ENCODE data around the gene CX3CR1.
"Not testable (repeated sequence)": the region's sequence is repeated elsewhere in the genome, so short reads cannot be mapped to it uniquely, and the experiment has no call there.

The CX3CR1 gene

DNA sequence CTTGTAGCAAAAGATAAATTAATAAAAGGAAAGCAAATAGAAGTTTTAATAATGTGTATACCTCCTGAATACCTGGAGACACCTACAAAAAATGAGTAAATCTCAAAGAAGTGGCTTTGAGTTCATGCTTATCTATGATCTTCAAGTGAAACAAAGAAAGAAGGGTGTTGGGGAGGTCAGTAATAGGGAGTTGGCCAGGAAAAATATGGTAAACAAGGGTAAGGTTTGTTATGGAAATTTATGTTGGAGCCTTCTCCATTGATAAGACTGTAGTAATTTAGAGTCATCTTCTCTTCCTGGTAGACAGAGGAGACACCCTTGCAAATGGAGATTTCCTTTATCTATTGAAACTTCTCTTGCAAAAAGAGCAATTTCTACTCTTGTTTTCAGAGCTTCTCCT lies 43.1 kb upstream of the CX3CR1 start:
- DNase-seq (ENCODE audit: low spot score): no peak
- TF ChIP-seq, protein P1, sequence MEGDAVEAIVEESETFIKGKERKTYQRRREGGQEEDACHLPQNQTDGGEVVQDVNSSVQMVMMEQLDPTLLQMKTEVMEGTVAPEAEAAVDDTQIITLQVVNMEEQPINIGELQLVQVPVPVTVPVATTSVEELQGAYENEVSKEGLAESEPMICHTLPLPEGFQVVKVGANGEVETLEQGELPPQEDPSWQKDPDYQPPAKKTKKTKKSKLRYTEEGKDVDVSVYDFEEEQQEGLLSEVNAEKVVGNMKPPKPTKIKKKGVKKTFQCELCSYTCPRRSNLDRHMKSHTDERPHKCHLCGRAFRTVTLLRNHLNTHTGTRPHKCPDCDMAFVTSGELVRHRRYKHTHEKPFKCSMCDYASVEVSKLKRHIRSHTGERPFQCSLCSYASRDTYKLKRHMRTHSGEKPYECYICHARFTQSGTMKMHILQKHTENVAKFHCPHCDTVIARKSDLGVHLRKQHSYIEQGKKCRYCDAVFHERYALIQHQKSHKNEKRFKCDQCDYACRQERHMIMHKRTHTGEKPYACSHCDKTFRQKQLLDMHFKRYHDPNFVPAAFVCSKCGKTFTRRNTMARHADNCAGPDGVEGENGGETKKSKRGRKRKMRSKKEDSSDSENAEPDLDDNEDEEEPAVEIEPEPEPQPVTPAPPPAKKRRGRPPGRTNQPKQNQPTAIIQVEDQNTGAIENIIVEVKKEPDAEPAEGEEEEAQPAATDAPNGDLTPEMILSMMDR (IDR thresholded peaks at IDR 0.05; ENCODE audit: extremely low read depth, missing control alignments): no peak

DNA sequence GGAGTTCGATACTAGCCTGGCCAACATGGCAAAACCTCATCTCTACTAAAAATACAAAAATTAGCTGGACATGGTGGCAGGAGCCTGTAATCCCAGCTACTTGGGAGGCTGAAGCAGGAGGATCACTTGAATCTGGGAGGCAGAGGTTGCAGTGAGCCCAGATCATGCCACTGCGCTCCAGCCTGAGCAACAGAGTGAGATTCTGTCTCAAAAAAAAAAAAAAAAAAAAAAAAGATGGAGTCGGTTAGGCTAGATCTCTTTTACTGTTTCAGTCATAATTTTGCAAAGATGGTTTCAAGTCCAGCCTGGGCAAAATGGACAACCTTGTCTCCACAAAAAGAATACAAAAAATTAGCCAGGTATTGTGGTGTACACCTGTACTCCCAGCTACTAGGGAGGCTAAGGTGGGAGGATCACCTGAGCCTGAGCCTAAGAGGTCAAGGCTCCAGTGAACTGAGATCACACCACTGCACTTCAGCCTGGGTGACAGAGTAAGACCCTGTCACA lies 42.4 kb upstream of the CX3CR1 start:
- not testable (repeated sequence) for DNase-seq (ENCODE audit: low spot score)

DNA sequence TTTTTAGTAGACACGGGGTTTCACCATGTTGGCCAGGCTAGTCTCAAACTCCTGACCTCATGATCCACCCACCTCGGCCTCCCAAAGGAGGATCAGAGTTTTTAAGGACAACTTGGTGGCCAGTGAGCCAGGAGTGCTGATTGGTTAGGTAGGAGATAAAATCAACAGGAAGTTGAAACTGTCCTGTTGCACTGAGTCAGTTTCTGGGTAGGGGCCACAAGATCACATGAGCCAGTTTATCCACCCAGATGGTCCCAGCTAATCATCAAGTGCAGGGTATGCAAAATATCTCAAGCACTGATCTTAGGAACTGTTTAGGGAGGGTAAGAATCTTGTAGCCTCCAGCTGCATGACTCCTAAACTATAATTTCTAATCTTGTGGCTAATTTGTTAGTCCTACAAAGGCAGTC lies 41.7 kb upstream of the CX3CR1 start:
- not testable (repeated sequence) for DNase-seq (ENCODE audit: low spot score)

DNA sequence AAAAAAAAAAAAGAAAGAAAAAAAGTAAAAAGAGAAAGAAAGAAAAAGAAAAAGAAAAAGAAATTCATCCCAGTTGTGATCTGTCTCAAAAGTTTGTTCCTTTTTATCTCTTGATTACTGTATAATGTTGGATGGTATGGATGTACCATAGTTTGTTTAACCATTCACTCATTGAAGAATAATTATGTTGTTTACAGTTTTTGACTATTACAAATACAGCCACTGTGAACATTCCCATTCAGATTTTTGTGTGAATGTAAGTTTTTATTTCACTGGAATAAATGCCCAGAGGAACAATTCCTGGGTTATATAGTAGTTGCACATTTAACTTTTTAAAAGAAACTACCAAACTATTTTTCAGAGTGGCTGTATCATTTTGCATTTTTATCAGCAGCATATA lies 39.4 kb upstream of the CX3CR1 start:
- DNase-seq (ENCODE audit: low spot score): no peak
- TF ChIP-seq, protein P1 (IDR thresholded peaks at IDR 0.05; ENCODE audit: extremely low read depth, missing control alignments): no peak

GRCh38 chr3:39318301-39318700 lies 38.5 kb upstream of the CX3CR1 start:
- DNase-seq (ENCODE audit: low spot score): no peak
- TF ChIP-seq, protein P1 (IDR thresholded peaks at IDR 0.05; ENCODE audit: extremely low read depth, missing control alignments): no peak

DNA sequence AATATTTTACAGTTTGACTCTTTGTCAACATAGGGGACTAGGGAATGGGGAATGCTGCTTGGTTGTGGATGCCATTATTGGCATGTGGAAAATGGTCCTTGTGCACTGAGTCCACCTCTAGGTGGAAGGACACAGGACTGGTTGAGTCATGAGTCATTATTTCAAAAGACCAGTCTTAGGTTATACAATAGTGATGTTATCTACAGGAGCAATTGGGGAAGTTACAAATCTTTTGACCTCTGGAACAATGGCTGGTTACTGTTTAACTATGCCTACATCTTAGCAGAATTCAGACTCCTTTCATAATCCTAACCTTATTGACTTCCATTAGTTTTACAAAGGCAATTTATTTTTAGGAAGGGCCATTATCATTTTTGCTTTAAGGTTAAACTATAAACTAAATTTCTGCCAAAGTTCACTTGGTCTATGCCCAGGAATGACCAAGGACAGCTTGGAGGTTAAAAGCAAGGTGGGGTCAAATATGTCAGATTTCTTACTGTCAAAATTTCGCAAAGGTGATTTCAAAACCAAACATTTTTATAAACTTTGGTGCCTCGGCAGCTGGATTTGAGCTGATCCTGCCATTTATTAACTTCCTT lies 37.8 kb upstream of the CX3CR1 start:
- DNase-seq (ENCODE audit: low spot score): no peak
- TF ChIP-seq, protein P1 (IDR thresholded peaks at IDR 0.05; ENCODE audit: extremely low read depth, missing control alignments): no peak

- TF ChIP-seq, protein P1 (IDR thresholded peaks at IDR 0.05; ENCODE audit: extremely low read depth, missing control alignments): no peak
- DNase-seq (ENCODE audit: low spot score): no peak
These were observed 35.6 kb upstream of the CX3CR1 start for GRCh38 chr3:39315420-39315819.

DNA sequence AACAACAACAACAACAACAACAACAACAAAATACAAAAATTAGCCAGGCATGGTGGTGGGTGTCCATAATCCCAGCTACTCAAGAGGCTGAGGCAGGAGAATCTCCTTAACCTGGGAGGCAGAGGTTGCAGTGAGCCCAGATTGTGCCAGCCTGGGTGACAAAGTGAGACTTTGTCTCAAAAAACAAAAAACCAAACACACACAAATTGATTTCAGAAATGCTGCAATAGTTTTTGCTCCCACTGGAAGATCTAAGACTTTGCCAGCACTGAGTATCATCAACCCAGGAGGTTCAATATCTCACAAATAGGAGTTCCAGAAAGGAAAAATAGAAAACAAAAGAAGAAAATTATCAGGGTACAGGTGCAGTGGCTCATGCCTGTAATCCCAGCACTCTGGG lies 33.5 kb upstream of the CX3CR1 start:
- DNase-seq (ENCODE audit: low spot score): no peak
- TF ChIP-seq, protein P1 (IDR thresholded peaks at IDR 0.05; ENCODE audit: extremely low read depth, missing control alignments): no peak

Data from GM20000 (cell line).